Right cardiac atrium (tissue), 5 donors: Measurements from ENCODE around the gene HMOX2. TPM values are rescaled to one million over a fixed set of nuclear protein-coding genes. Genes with fewer than 3 reads are reported as not detected.

Experiments used
- polyA plus RNA-seq: library from polyadenylated mRNA; stranded (reverse); fragments of 200-250 nt; gene quantifications from one replicate; pipeline ENCODE4 v1.2.3, GENCODE V29; 2013
- total RNA-seq, 4 donors: library from RNA; stranded (reverse); fragmentation: NEBNext Ultra II Directional; extraction: Animal tissue kit (Norgen Biotek cat#: 25700); gene quantifications; one replicate each; pipeline ENCODE4 v1.2.1, GENCODE V29; 2021
- donor health status: healthy with polysubstance abuse.
- donor health status: DM: no; HTN: yes; CAD: no.
- donor health status: DM: no; HTN: no; CAD: no.
- donor health status: DM: no; HTN: yes; CAD: no; lungs with severe emphysema.
- donor health status: DM: yes; HTN: yes; CAD: no.

HMOX2 gene
- total and polyA plus RNA-seq, 5 donors = 89.6 to 109 (median 93.7) TPM

Other genes starting within 250 kb of the HMOX2 start
- gene SRL, start 234.3 kb upstream of the HMOX2 start, total RNA-seq = 100 to 1,000 TPM; 338 to 395 (median 359) TPM
- 255 TPM for gene SRL, start 234.3 kb upstream of the HMOX2 start, polyA plus RNA-seq
- gene TFAP4, start 203.4 kb upstream of the HMOX2 start, total RNA-seq = 1 to 10 TPM; 2.3 to 4.2 (median 3.5) TPM
- gene TFAP4, start 203.4 kb upstream of the HMOX2 start, polyA plus RNA-seq = 2.1 TPM
- 10 to 100 TPM; 20.0 to 34.6 (median 33.1) TPM for gene GLIS2, start 160.3 kb upstream of the HMOX2 start, total RNA-seq
- gene GLIS2, start 160.3 kb upstream of the HMOX2 start, polyA plus RNA-seq = 15.2 TPM
- gene PAM16, start 125.1 kb upstream of the HMOX2 start, total RNA-seq = 10 to 100 TPM; 57.6 to 61.9 (median 59.7) TPM
- 131 TPM for gene PAM16, start 125.1 kb upstream of the HMOX2 start, polyA plus RNA-seq
- 10 to 100 TPM; 11.4 to 21.3 (median 13.6) TPM for gene VASN, start 104.5 kb upstream of the HMOX2 start, total RNA-seq
- 10.7 TPM for gene VASN, start 104.5 kb upstream of the HMOX2 start, polyA plus RNA-seq
- 10 to 100 TPM; 13.4 to 18.1 (median 16.9) TPM for gene CORO7, start 59.8 kb upstream of the HMOX2 start, total RNA-seq
- gene CORO7, start 59.8 kb upstream of the HMOX2 start, polyA plus RNA-seq = 9.0 TPM
- 10 to 100 TPM; 40.4 to 54.0 (median 49.8) TPM for gene DNAJA3, start 50.5 kb upstream of the HMOX2 start, total RNA-seq
- gene DNAJA3, start 50.5 kb upstream of the HMOX2 start, polyA plus RNA-seq = 48.4 TPM
- gene NMRAL1, start 1.8 kb upstream of the HMOX2 start, total RNA-seq = 10 to 100 TPM; 23.1 to 31.7 (median 27.1) TPM
- gene NMRAL1, start 1.8 kb upstream of the HMOX2 start, polyA plus RNA-seq = 26.6 TPM
- 10 to 100 TPM; 34.2 to 46.8 (median 42.9) TPM for gene CDIP1, start 62.4 kb downstream of the HMOX2 start, total RNA-seq
- gene CDIP1, start 62.4 kb downstream of the HMOX2 start, polyA plus RNA-seq = 36.8 TPM
- under 1 TPM in 3 of 4 donors, not detected in 1; 0.08 to 0.09 (median 0.08) TPM for gene C16orf96, start 79.9 kb downstream of the HMOX2 start, total RNA-seq
- 0.02 TPM for gene C16orf96, start 79.9 kb downstream of the HMOX2 start, polyA plus RNA-seq
- 10 to 100 TPM; 22.3 to 28.7 (median 25.7) TPM for gene UBALD1, start 138.5 kb downstream of the HMOX2 start, total RNA-seq
- gene UBALD1, start 138.5 kb downstream of the HMOX2 start, polyA plus RNA-seq = 30.1 TPM
- gene MGRN1, start 148.4 kb downstream of the HMOX2 start, total RNA-seq = 10 to 100 TPM; 37.0 to 49.9 (median 41.2) TPM
- 22.0 TPM for gene MGRN1, start 148.4 kb downstream of the HMOX2 start, polyA plus RNA-seq
- 10 to 100 TPM; 30.5 to 55.2 (median 42.5) TPM for gene NUDT16L1, start 217.2 kb downstream of the HMOX2 start, total RNA-seq
- gene NUDT16L1, start 217.2 kb downstream of the HMOX2 start, polyA plus RNA-seq = 62.3 TPM